Keratinocyte (primary cell): ENCODE results near the gene PRKCA. TPM values are rescaled to one million over a fixed set of nuclear protein-coding genes. Genes with fewer than 3 reads are reported as not detected.

ENCODE experiments used
- DNase-seq: peaks from one replicate; pipeline ENCODE4 v3.0.0-alpha.2; 2011; ENCODE audit warnings: low read depth, missing footprints, low spot score
- FAIRE-seq: peaks from 2 replicates; lab custom pipeline; 2011; peaks lifted over from hg19 to GRCh38; lab: Jason Lieb, UNC
- H2AFZ ChIP-seq: 2 replicates; pipeline ENCODE4 v1.6.0; 2012; ENCODE audit warnings: low read length, control low read depth, inconsistent platforms; ENCODE audit not compliant: control insufficient read depth
- H3K27ac ChIP-seq: 2 replicates; pipeline ENCODE4 v1.5.1; 2011; ENCODE audit warnings: low read length; ENCODE audit not compliant: control insufficient read depth, insufficient read depth
- H3K27me3 ChIP-seq: 3 replicates; pipeline ENCODE4 v1.6.0; 2011; ENCODE audit warnings: low read length; ENCODE audit not compliant: control insufficient read depth, insufficient read depth; ENCODE audit errors: extremely low read depth
- H3K36me3 ChIP-seq, 2 experiments: 2 replicates in 1 of 2; 3 replicates in 1 of 2; pipeline ENCODE4 v1.5.1; 2011; ENCODE audit warnings: low read length in 2 of 2, mild to moderate bottlenecking in 1 of 2; ENCODE audit not compliant: control insufficient read depth in 2 of 2, insufficient read depth in 2 of 2; ENCODE audit errors: extremely low read depth in 1 of 2
- H3K4me1 ChIP-seq: 3 replicates; pipeline ENCODE4 v1.5.1; 2011; ENCODE audit warnings: low read length; ENCODE audit not compliant: control insufficient read depth, insufficient read depth; ENCODE audit errors: extremely low read depth
- H3K4me2 ChIP-seq: 3 replicates; pipeline ENCODE4 v1.6.0; 2011; ENCODE audit warnings: low read depth, low read length; ENCODE audit not compliant: control insufficient read depth, insufficient read depth; ENCODE audit errors: extremely low read depth
- H3K4me3 ChIP-seq, 3 experiments: fragments of 200-600 bp in 1 of 3; sonication (generic) in 1 of 3; 2 replicates in 2 of 3; 3 replicates in 1 of 3; pipeline ENCODE4 v1.5.1; 2011 to 2016; ENCODE audit warnings: low read length in 3 of 3, mild to moderate bottlenecking in 3 of 3, control low read depth in 2 of 3, inconsistent platforms in 1 of 3, low read depth in 1 of 3, mixed read lengths in 1 of 3, mixed run types in 1 of 3, moderate library complexity in 1 of 3; ENCODE audit not compliant: control insufficient read depth in 2 of 3, insufficient read depth in 2 of 3; ENCODE audit errors: extremely low read depth in 1 of 3
- H3K79me2 ChIP-seq: 2 replicates; pipeline ENCODE4 v1.6.0; 2012; ENCODE audit warnings: low read length; ENCODE audit not compliant: control insufficient read depth, insufficient read depth
- H3K9ac ChIP-seq: 3 replicates; pipeline ENCODE4 v1.6.0; 2011; ENCODE audit warnings: low read length; ENCODE audit not compliant: control insufficient read depth, insufficient read depth; ENCODE audit errors: extremely low read depth
- H3K9me1 ChIP-seq: 3 replicates; pipeline ENCODE4 v1.6.0; 2011; ENCODE audit warnings: low read length; ENCODE audit not compliant: control insufficient read depth, insufficient read depth; ENCODE audit errors: extremely low read depth
- H3K9me3 ChIP-seq: 2 replicates; pipeline ENCODE4 v1.5.1; 2012; ENCODE audit warnings: low read depth, low read length; ENCODE audit not compliant: control insufficient read depth
- H4K20me1 ChIP-seq: 3 replicates; pipeline ENCODE4 v1.6.0; 2011; ENCODE audit warnings: low read length; ENCODE audit not compliant: control insufficient read depth, insufficient read depth; ENCODE audit errors: extremely low read depth
- EZH2 ChIP-seq: IDR thresholded peaks from one replicate; pipeline ENCODE4 v1.6.1; 2012; ENCODE audit warnings: inconsistent platforms, mild to moderate bottlenecking, low read length, moderate library complexity
- dilution Hi-C: fragments of 300-500 bp; cut with MboI; formaldehyde crosslinking; loops from one replicate; pipeline ENCODE4 v1.7.0; 2020; ENCODE audit warnings: low sequenced_read_pairs; ENCODE audit not compliant: extremely low pct_ligation_motif_present
- polyA plus RNA-seq, 5 experiments: library from polyadenylated mRNA; depleted of rRNA in 3 of 5; stranded (reverse) in 3 of 5; stranded (forward) in 1 of 5; unstranded in 1 of 5; fragments of >200 nt; gene quantifications; 1 replicate in 1 of 5; 2 replicates in 3 of 5; 3 replicates in 1 of 5; pipeline versions ENCODE4 v1.2.1 to v1.2.3, GENCODE V29; 2011 to 2012; ENCODE audit warnings: missing spikeins in 2 of 5, low read depth in 1 of 5, low replicate concordance in 1 of 5
- TF ChIP-seq, protein P1 (sequence below), 3 experiments: IDR thresholded peaks in 1 of 3; conservative IDR thresholded peaks in 1 of 3; optimal IDR thresholded peaks in 1 of 3; 2 replicates in 2 of 3; 3 replicates in 1 of 3; pipeline versions ENCODE3 to v1.5.1; 2011; ENCODE audit warnings: low read length in 3 of 3, mild to moderate bottlenecking in 3 of 3, moderate library complexity in 2 of 3, control low read depth in 1 of 3, inconsistent platforms in 1 of 3; ENCODE audit not compliant: insufficient read depth in 2 of 3; ENCODE audit errors: extremely low read depth in 1 of 3

PRKCA gene
- polyA plus RNA-seq, 1 donor (not counting 4 experiments of a cell fraction or from before 2014, with no cell fraction given), result 3.6 TPM

- no peak overlapping the region for H2AFZ ChIP-seq
- DNase-seq (no peak), FAIRE-seq (no peak)
- H3K9me1 ChIP-seq, result no peaks in the 10 kb centered on the region
- no peaks in the 10 kb centered on the region for H3K36me3 ChIP-seq
- H3K27ac ChIP-seq, result no peak overlapping the region
- no peaks in the 10 kb centered on the region for H3K4me1 ChIP-seq
- H3K27me3 ChIP-seq, result peaks cover 41% of the 10 kb centered on the region
- no peak overlapping the region for H3K4me2 ChIP-seq
- H3K79me2 ChIP-seq, result no peaks in the 10 kb centered on the region
- H3K9ac ChIP-seq, result no peak overlapping the region
- H3K4me3 ChIP-seq, result no peak overlapping the region
- no peak for TF ChIP-seq EZH2
- TF ChIP-seq, protein P1, sequence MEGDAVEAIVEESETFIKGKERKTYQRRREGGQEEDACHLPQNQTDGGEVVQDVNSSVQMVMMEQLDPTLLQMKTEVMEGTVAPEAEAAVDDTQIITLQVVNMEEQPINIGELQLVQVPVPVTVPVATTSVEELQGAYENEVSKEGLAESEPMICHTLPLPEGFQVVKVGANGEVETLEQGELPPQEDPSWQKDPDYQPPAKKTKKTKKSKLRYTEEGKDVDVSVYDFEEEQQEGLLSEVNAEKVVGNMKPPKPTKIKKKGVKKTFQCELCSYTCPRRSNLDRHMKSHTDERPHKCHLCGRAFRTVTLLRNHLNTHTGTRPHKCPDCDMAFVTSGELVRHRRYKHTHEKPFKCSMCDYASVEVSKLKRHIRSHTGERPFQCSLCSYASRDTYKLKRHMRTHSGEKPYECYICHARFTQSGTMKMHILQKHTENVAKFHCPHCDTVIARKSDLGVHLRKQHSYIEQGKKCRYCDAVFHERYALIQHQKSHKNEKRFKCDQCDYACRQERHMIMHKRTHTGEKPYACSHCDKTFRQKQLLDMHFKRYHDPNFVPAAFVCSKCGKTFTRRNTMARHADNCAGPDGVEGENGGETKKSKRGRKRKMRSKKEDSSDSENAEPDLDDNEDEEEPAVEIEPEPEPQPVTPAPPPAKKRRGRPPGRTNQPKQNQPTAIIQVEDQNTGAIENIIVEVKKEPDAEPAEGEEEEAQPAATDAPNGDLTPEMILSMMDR (optimal IDR thresholded peaks at IDR 0.05 in 1 of 3, IDR thresholded peaks at IDR 0.05 in 1 of 3, conservative IDR thresholded peaks at IDR 0.05 in 1 of 3; ENCODE audit: extremely low read depth in 1 of 3, insufficient read depth in 2 of 3, low read length in 3 of 3), result no peak
- dilution Hi-C loops, result no loop called here
- H3K9me3 ChIP-seq, result no peaks in the 10 kb centered on the region
- H4K20me1 ChIP-seq, result no peaks in the 10 kb centered on the region
Measured at GRCh38 chr17:66837226-66837625, 534.8 kb downstream of the PRKCA start.

GRCh38 chr17:66837885-66838665 lies 535.7 kb downstream of the PRKCA start:
- Histone ChIP-seq H3K27ac (no peak overlapping the region), H3K9ac (no peak overlapping the region), H2AFZ (no peak overlapping the region), H3K9me3 (no peaks in the 10 kb centered on the region), H4K20me1 (no peaks in the 10 kb centered on the region), H3K79me2 (no peaks in the 10 kb centered on the region), H3K4me3 (no peak overlapping the region), H3K36me3 (no peaks in the 10 kb centered on the region), H3K4me2 (no peak overlapping the region), H3K9me1 (no peaks in the 10 kb centered on the region), H3K4me1 (no peaks in the 10 kb centered on the region), H3K27me3 (peaks cover 39% of the 10 kb centered on the region)
- no peak for TF ChIP-seq EZH2
- TF ChIP-seq, protein P1 (optimal IDR thresholded peaks at IDR 0.05 in 1 of 3, IDR thresholded peaks at IDR 0.05 in 1 of 3, conservative IDR thresholded peaks at IDR 0.05 in 1 of 3; ENCODE audit: extremely low read depth in 1 of 3, insufficient read depth in 2 of 3, low read length in 3 of 3), result no peak
- no peak for FAIRE-seq
- dilution Hi-C loops, result no loop called here
- DNase-seq, result no peak
